GM18909 (cell line): ENCODE results near the gene ATP9B.

ENCODE experiments used
- ATAC-seq: cut with Tn5 transposase; IDR thresholded peaks from one replicate; pipeline ENCODE4 v1.9.1; 2021; ENCODE audit warnings: mild to moderate bottlenecking; ENCODE audit not compliant: unreplicated experiment, poor library complexity

Gene ATP9B

DNA sequence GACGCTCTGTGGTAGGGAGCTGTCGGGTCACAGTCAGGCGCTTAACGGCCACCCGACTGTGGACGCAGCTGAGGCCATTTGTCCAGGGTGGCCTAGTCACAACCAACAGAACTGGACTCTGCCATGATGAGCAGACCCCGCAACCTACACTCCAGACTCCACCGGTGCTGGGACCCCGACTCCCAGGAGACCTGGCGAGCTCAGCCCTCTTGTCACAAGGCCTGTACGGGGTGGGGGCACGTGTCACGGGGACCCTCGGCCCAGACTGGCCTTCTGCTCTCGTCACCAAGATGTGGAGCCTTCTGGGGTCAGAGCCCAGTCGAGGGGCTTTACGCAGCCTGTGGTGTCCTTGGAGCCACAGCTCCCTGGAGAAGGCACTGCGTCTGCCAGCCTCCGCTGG is 349.0 kb downstream of the ATP9B start:
- ATAC-seq, result no peak

DNA sequence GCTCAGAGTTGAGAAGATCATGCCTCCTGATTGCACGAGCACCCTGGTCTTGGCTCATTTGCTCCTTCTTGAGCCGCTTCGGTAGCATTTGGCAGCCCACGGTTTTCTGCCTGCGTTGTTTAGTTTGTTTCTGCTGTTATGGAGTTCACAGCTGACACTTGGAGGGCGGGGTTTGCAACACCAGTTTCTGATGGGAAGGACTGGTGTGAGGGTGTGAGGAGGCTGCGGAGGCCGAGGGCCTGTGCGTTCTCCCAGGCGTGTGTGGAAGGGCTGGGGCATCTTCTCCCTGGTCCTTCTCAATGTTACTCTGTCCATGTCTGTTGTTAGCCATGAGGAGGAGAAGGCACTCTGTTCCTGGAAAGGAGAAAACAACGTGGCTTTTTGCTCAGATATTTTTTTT is 349.4 kb downstream of the ATP9B start:
- ATAC-seq, result no peak

DNA sequence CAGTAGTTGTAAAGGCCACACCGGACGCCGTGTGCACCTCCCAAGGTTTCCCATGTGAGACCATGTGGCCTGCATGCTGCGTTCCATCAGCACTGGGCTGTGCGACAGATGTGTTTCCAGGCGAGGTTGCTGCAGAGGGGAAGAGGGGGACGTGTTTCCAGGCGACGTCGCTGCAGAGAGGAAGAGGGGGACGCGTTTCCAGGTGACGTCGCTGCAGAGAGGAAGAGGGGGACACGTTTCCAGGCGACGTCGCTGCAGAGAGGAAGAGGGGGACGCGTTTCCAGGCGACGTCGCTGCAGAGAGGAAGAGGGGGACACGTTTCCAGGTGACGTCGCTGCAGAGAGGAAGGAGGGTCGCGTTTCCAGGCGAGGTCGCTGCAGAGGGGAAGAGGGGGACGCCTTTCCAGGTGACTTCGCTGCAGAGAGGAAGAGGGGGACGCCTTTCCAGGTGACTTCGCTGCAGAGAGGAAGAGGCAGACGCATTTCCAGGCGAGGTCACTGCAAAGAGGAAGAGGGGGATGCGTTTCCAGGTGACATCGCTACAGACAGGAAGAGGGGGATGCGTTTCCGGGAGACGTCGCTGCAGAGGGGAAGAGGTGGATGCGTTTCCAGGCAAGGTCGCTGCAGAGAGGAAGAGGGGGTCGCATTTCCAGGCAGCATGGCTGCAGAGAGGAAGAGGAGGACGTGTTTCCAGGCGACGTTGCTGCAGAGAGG is 351.0 kb downstream of the ATP9B start:
- no peak for ATAC-seq

DNA sequence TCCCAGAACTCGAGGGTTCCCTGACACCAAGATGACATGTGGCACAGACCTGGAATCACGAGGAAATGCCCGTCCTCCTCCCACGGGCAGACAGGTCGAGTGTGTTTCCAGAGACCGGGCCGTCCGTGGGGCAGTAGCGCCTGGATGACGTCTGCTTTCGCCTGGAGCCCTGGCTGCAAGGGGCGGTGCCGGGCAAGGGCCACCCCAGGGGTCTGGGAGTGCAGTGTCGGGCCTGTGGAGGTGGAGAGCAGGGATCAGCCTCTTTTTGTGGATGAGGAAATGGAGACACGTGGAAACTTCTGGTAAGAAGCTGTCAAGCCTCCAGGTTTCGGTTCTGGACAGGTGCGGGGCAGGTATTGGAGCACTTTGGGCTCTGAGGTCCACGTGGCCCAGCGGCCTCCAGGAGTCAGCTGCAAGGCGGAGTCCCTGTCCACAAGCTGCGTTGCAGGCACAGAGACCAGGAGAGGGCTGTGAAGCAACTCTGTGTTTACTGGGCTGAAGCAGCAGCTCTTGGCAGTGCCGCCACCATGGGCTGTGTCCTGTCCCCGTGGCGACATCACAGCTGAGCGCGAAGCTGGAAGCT is 352.2 kb downstream of the ATP9B start:
- ATAC-seq, result no peak

DNA sequence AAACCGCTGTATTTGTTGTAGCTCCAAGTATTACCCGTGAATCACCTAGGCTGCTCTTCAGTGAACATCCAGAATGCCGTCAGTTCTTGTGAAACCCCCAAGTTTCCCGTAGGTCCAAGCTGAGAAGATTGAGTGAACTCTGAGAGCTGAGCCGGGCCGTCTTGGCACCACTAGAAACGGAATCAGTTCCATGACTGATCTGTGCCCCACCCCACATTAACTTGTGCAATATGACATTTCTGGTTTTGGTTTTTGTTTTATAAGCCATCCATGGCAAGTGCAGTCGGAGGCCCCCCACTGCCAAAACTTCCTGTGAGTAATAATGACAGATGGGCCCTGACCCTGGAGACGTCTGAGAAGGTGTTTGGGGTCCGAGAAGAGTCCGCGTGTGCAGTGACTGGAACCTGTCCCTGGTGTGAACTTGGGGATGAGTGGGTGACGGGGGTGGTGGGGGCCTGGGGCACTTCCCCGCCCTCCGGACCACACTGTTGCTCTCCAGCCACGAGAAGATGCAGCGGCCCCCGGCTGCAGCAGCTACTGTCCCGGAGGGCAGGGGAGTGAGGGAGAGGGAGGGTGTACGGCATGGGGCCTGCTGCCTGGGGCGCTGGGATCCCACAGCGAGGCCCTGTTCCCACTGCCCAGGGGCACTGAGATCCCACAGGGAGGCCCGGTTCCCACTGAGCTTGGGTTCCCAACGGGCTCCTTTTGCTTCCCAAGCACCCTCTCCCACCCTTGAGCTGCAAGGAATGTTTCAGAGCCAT is 353.0 kb downstream of the ATP9B start:
- peak; percentile 82 for ATAC-seq

DNA sequence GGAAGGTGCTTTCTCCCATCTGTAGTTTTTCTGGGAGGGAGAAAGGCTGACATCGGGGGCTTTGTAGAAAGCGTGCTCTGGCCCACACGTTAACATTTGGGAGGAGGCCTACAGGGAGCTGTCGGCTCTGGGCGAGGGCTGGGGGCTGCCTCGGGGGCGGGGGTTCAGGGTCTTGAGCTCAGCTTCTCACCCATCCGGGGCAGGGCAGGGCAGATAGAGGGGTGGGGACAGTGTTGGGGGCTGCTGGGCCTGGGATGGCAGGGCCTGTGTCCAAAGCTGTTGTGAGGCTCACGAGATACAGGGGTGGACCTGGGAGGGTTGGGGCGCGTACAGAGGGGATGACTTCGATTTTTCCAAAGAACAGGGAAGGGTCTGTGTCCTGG is 353.6 kb downstream of the ATP9B start:
- no peak for ATAC-seq

DNA sequence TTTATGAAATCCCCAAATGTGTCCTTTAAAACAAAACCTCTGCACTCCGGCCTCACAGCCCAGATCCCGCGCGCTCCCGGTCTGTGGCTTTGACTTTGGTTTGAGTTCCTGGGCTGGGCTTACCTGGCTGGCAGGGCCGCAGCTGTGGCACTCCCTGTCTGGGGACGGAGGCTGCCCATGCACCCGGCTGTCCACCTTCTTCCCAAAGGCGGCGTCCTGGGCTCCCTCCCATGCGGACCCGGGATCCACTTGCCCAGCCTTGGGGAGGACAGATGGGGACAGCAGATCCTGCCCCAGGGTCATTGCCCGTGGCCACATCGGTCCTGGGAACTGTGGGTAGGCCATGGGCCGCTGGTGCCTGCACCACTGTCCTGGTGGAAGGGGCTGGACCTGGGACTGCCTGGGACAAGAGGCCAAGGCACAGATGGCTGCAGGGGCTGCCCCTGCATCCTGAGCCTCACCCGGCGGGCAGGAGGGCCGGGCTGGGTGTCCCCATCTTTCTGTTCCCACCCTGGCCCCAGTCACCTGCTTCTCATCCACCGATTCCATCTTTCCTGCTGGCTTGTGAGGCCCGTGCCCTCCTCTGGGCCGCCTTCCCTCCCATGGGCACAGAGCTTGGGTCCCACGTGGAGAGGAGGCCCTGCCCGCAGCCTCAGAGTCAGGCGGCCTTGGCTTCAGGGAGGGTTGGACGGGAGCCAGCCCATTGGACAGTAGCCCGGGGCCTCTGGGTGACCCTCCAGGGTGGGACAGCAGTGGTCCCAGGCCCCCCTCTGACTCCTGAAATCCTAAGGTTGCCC is 354.2 kb downstream of the ATP9B start:
- no peak for ATAC-seq

DNA sequence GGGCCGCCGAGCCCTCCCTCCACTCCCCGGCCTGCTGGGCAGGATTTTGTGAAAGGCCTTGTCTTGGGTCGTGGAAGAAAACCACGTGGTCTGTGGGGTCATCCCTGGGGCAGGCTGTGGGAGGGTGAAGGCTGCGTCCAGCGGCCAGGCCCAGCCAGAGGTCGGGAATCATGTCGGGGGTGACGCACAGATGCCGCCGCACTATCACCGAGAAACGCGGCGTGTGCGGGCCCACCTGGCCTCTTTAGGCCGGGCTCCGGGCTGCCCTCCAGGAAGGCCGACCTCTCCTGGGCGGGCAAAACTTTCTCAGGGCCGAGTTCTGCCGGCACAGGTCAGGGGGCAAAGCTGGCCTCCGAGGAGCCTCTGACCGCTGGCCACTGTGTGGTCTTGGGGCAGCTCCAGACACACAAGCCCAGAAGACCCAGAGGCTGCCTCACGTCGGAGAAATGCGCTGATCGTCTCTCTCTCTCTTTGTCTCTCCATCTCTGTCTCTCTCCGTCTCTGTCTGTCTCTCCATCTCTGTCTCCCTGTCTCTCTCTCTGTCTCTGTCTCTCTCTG is 354.9 kb downstream of the ATP9B start:
- no peak for ATAC-seq

DNA sequence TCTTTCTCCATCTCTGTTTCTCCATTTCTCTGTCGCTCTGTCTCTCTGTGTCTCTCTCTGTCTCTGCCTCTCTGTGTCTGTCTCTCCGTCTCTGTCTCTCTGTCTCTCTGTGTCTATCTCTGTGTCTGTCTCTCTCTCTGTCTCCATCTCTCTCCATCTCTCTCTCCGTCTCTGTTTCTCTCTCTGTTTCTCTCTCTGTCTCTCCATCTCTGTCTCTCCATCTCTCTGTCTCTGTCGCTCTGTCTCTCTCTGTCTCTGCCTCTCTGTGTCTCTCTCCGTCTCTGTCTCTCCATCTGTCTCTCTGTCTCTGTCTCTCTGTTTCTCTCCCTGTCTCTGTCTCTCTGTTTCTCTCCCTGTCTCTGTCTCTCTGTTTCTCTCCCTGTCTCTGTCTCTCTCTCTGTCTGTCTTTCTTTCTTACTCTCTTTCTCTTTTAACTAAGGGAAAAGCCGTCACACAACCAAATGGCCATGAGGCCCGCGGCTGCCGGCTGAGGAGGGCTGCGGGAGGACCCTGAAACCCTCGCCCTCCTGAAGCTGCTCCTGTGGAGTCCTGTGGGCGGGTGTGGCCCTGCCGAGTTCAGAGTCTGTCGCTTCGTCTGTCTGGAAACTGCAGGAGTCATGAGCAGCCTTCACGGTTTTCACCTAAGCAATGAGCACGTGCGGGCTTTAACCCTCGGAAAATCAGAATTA is 355.8 kb downstream of the ATP9B start:
- ATAC-seq, result no peak

DNA sequence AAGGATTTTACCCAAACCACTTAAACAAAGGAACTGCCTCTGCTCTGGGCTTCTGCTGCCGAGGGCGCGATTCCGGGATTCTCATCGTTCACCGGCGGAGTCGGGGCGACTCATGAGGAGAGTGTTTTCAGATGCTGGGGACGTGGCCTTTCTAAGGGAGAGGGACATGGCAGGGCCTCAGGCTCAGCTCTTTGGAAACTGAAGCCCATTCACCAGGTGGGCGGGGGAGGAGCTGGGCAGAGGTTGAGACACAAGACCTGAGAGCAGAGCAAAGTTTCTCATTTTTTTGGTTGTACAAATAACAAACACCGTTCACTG is 356.3 kb downstream of the ATP9B start:
- no peak for ATAC-seq

DNA sequence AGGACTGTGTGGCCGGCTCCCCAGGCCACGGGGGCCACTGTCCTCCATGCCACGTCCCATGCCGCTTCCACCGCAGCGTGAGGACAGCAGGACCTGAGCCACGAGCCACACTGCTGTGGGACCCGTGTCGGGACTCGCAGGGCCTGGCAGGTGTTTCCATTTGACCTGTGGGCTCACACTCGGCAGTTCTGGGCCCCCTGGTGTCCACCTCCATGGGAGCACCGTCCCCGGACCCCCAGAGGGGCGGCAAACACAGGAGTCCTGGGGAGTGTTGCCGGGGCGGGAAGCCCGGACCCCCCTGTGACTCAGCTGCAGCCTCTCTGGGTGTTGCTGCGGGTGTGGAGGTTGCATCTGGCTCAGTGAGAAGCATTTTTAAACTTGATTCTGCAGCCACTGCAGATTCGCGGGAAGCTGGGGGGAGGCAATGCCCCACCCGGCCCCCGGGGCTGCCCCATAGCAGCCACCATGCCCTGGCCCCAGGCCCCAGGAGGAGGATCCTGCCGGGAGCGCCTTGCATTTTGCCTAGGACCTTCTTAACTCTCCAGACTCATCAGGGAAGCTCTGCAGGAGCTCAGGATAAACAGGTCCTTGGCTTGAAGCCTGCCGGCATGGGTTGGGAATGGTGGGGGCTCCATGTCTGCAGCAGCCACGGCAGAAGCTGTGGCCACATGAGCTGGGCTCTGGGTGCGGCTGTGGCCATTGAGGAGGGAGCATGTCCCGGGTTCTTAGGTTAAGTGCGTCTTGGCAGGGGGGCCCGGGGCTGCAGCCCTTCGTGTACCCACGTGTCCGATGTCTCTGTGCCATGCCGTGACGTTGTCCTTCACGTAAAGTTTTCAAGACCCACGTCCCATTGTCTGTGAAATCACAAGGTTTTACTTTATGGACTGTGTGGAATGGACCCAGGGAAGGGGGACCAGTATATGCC is 357.4 kb downstream of the ATP9B start:
- ATAC-seq, result no peak

DNA sequence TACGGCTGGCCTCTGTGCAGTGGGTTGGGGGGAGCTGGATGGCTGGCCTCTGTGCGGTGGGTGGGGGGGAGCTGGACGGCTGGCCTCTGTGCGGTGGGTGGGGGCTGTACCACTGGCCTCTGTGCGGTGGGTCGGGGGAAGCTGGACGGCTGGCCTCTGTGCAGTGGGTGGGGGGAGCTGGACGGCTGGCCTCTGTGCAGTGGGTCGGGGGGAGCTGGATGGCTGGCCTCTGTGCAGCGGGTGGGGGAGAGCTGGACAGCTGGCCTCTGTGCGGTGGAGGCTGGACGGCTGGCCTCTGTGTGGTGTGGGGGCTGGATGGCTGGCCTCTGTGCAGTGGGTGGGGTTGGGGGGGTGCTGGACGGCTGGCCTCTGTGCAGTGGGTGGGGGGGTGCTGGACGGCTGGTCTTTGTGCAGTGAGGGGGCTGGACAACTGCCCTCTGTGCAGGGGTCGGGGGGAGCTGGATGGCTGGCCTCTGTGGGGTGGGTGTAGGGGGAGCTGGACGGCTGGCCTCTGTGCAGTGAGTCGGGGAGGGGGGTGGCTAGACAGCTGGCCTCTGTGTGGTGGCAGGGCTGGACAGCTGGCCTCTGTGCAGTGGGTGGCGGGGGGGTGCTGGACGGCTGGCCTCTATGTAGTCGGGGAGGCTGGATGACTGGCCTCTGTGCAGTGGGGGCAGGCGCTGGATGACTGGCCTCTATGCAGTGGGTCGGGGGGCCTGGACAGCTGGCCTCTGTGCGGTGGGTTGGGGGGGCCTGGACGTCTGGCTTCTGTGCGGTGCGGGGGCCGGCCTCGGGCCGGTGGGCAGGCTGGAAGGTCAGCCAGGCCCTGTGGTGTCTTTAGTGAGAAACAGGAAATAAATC is 358.4 kb downstream of the ATP9B start:
- no peak for ATAC-seq
